ENCODE results near the gene GAD1. TPM values are rescaled to one million over a fixed set of nuclear protein-coding genes. Genes with fewer than 3 reads are reported as not detected.

GAD1 gene
- total and polyA plus RNA-seq, 2 of the 8 experiments (the other 6 are each of a cell fraction or from before 2014, with no cell fraction given): 0.65 to 1.0 TPM

GRCh38 chr2:170830166-170830565 is 13.5 kb downstream of the GAD1 start (continued):
- no peak for TF ChIP-seq SP4 (IDR thresholded peaks at IDR 0.05; ENCODE audit: low read length)
- no peak for TF ChIP-seq SAP30 (IDR thresholded peaks at IDR 0.05; ENCODE audit: insufficient read depth, insufficient replicate concordance, low read length)
